PC-9 (cell line): Measurements from ENCODE around the gene CDH13.

Experiments used
- CTCF ChIP-seq: fragments of 200-600 bp; sonication (generic); conservative IDR thresholded peaks from 2 replicates; pipeline ENCODE4 v1.6.1; 2017; ENCODE audit warnings: mixed run types, antibody characterized with exemption, mild to moderate bottlenecking, moderate library complexity
- EZH2 ChIP-seq: fragments of 200-600 bp; sonication (generic); IDR thresholded peaks from 2 replicates; pipeline ENCODE4 v1.8.0; 2017; ENCODE audit warnings: antibody characterized with exemption, low read depth

- TF ChIP-seq CTCF (no peak), EZH2 (no peak)
These were observed 955.4 kb downstream of the CDH13 start for GRCh38 chr16:83581994-83582747.
